Fibroblast of lung (primary cell): ENCODE data around the gene A2M. TPM values are rescaled to one million over a fixed set of nuclear protein-coding genes. Genes with fewer than 3 reads are reported as not detected.

Experiments
- DNase-seq, 2 donors: peaks; one replicate each; pipeline versions ENCODE4 v3.0.0 to v3.0.0-alpha.2; 2010; ENCODE audit warnings: low read depth in 2 of 2
- H2AFZ ChIP-seq: 2 replicates; pipeline ENCODE4 v1.5.1; 2012; ENCODE audit warnings: low read length, control low read depth, inconsistent platforms
- H3K27ac ChIP-seq: 2 replicates; pipeline ENCODE4 v1.5.1; 2011; ENCODE audit warnings: low read length, control low read depth; ENCODE audit not compliant: insufficient read depth
- H3K27me3 ChIP-seq: 2 replicates; pipeline ENCODE4 v1.5.1; 2011; ENCODE audit warnings: mild to moderate bottlenecking, low read length; ENCODE audit not compliant: control insufficient read depth, insufficient read depth
- H3K36me3 ChIP-seq: 2 replicates; pipeline ENCODE4 v1.5.1; 2011; ENCODE audit warnings: low read length; ENCODE audit not compliant: control insufficient read depth, insufficient read depth
- H3K4me1 ChIP-seq: 2 replicates; pipeline ENCODE4 v1.5.1; 2011; ENCODE audit warnings: low read length; ENCODE audit not compliant: control insufficient read depth, insufficient read depth; ENCODE audit errors: extremely low read depth
- H3K4me2 ChIP-seq: 2 replicates; pipeline ENCODE4 v1.5.1; 2011; ENCODE audit warnings: low read length, control low read depth; ENCODE audit not compliant: insufficient read depth; ENCODE audit errors: extremely low read depth
- H3K4me3 ChIP-seq, 4 experiments: fragments of 200-600 bp in 1 of 4; sonication (generic) in 1 of 4; replicated peaks in 1 of 4; 2 replicates each; pipeline ENCODE4 v1.5.1; 2011 to 2016; ENCODE audit warnings: low read length in 4 of 4, low read depth in 3 of 4, mild to moderate bottlenecking in 3 of 4, control low read depth in 2 of 4, inconsistent platforms in 1 of 4, mixed read lengths in 1 of 4; ENCODE audit not compliant: insufficient read depth in 1 of 4; ENCODE audit errors: control extremely low read depth in 1 of 4
- H3K79me2 ChIP-seq: 2 replicates; pipeline ENCODE4 v1.5.1; 2012; ENCODE audit warnings: mild to moderate bottlenecking, low read length, inconsistent platforms; ENCODE audit not compliant: control insufficient read depth, insufficient read depth
- H3K9ac ChIP-seq: 2 replicates; pipeline ENCODE4 v1.5.1; 2011; ENCODE audit warnings: mild to moderate bottlenecking, low read length, control low read depth; ENCODE audit not compliant: insufficient read depth
- H3K9me3 ChIP-seq: 2 replicates; pipeline ENCODE4 v1.5.1; 2012; ENCODE audit warnings: low read depth, low read length; ENCODE audit not compliant: control insufficient read depth, insufficient read depth
- H4K20me1 ChIP-seq: 2 replicates; pipeline ENCODE4 v1.5.1; 2011; ENCODE audit warnings: low read length; ENCODE audit not compliant: control insufficient read depth, insufficient read depth; ENCODE audit errors: extremely low read depth
- CTCF ChIP-seq, 2 donors: IDR thresholded peaks in 1 of 2; conservative IDR thresholded peaks in 1 of 2; 1 replicate in 1 of 2; 2 replicates in 1 of 2; pipeline ENCODE4 v1.5.1; 2011 to 2012; ENCODE audit warnings: low read length in 2 of 2, control low read depth in 1 of 2, inconsistent platforms in 1 of 2, low read depth in 1 of 2, mild to moderate bottlenecking in 1 of 2
- EZH2 ChIP-seq: IDR thresholded peaks from 2 replicates; pipeline ENCODE4 v1.5.1; 2012; ENCODE audit warnings: low read length, control low read depth, mild to moderate bottlenecking; ENCODE audit errors: missing control alignments
- polyA plus RNA-seq, 2 donors: library from polyadenylated mRNA; depleted of rRNA in 1 of 2; stranded (reverse) in 1 of 2; unstranded in 1 of 2; fragments of >200 nt; gene quantifications; 2 replicates each; pipeline ENCODE4 v1.2.1, GENCODE V29; 2011 to 2012; ENCODE audit warnings: missing spikeins in 1 of 2
- total RNA-seq: library from RNA; depleted of rRNA; stranded (reverse); fragments of >200 nt; gene quantifications from 2 replicates; pipeline ENCODE4 v1.2.1, GENCODE V29; 2014

The A2M gene
- total and polyA plus RNA-seq, 2 donors (not counting 1 experiment from before 2014, with no cell fraction given), result 95.0 to 300 TPM

GRCh38 chr12:9024512-9024911 lies 91.2 kb downstream of the A2M start:
- no peak for TF ChIP-seq EZH2
- TF ChIP-seq CTCF (conservative IDR thresholded peaks at IDR 0.05 in 1 of 2, IDR thresholded peaks at IDR 0.05 in 1 of 2; ENCODE audit: low read depth in 1 of 2, low read length in 2 of 2), result no peak
- Histone ChIP-seq H3K27ac (no peak overlapping the region), H3K4me3 (no peak overlapping the region), H3K9ac (no peak overlapping the region), H2AFZ (no peak overlapping the region), H3K36me3 (no peaks in the 10 kb centered on the region), H3K4me2 (no peak overlapping the region), H3K4me1 (no peaks in the 10 kb centered on the region), H3K27me3 (no peaks in the 10 kb centered on the region), H3K9me3 (no peaks in the 10 kb centered on the region), H4K20me1 (no peaks in the 10 kb centered on the region), H3K79me2 (no peaks in the 10 kb centered on the region)
- DNase-seq, result no peak

GRCh38 chr12:9022592-9022991 lies 93.1 kb downstream of the A2M start:
- no peak overlapping the region for H3K4me3 ChIP-seq
- no peak overlapping the region for H2AFZ ChIP-seq
- no peak overlapping the region for H3K27ac ChIP-seq
- DNase-seq, result no peak
- TF ChIP-seq CTCF (conservative IDR thresholded peaks at IDR 0.05 in 1 of 2, IDR thresholded peaks at IDR 0.05 in 1 of 2; ENCODE audit: low read depth in 1 of 2, low read length in 2 of 2), result no peak
- no peak for TF ChIP-seq EZH2
- no peak overlapping the region for H3K9ac ChIP-seq
- H3K36me3 ChIP-seq, result no peaks in the 10 kb centered on the region
- H3K27me3 ChIP-seq, result no peaks in the 10 kb centered on the region
- no peaks in the 10 kb centered on the region for H3K79me2 ChIP-seq
- no peaks in the 10 kb centered on the region for H3K4me1 ChIP-seq
- H3K4me2 ChIP-seq, result no peak overlapping the region
- no peaks in the 10 kb centered on the region for H3K9me3 ChIP-seq
- no peaks in the 10 kb centered on the region for H4K20me1 ChIP-seq

Other genes starting within 250 kb of the A2M start
- gene PHC1, start 201.4 kb downstream of the A2M start, total RNA-seq, result 15.2 and 18.7 TPM in 2 replicates
- gene PHC1, start 201.4 kb downstream of the A2M start, polyA plus RNA-seq, result 20.6 and 21.4 TPM in 2 replicates
- gene M6PR, start 166.3 kb downstream of the A2M start, total RNA-seq, result 292 and 338 TPM in 2 replicates
- gene M6PR, start 166.3 kb downstream of the A2M start, polyA plus RNA-seq, result 102 and 114 TPM in 2 replicates
- gene KLRG1, start 126.4 kb downstream of the A2M start, total RNA-seq, result 1.0 and 1.8 TPM in 2 replicates
- gene KLRG1, start 126.4 kb downstream of the A2M start, polyA plus RNA-seq, result 0.45 and 1.0 TPM in 2 replicates
- not detected in 2 replicates for gene PZP, start 92.5 kb upstream of the A2M start, total RNA-seq
- not detected in 2 replicates for gene PZP, start 92.5 kb upstream of the A2M start, polyA plus RNA-seq